ENCODE data around the gene PEX11B.

PEX11B gene

DNA sequence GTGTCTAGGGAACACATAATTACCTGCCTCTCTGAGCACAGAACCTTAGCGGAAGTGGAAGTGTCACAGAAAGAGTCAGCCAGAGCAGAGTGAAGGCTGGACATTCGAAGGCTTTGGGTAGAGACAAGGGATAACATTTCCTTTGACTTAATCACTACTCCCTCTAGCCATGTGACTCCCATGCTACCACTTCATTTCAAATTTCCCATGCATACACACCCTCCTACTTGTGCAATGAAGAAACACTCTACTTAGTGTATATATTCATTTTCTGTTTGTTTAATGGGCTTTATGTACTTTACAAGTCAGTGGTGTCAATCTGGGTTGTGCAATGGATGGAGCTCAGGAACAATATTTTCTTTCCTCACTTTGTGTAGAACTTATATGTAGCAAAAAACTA, 39.8 kb downstream of the PEX11B start:
- TF ChIP-seq TOX (CRISPR knock-in tag; IDR thresholded peaks at IDR 0.05; ENCODE audit: borderline replicate concordance), result no peak
- TF ChIP-seq SNAI2 (CRISPR knock-in tag; IDR thresholded peaks at IDR 0.05), result no peak
- no peak for TF ChIP-seq GLIS3 (CRISPR knock-in tag; IDR thresholded peaks at IDR 0.05)
- TF ChIP-seq ZNF565 (CRISPR knock-in tag; conservative IDR thresholded peaks at IDR 0.05; ENCODE audit: low read depth), result no peak
- TF ChIP-seq, protein P1, sequence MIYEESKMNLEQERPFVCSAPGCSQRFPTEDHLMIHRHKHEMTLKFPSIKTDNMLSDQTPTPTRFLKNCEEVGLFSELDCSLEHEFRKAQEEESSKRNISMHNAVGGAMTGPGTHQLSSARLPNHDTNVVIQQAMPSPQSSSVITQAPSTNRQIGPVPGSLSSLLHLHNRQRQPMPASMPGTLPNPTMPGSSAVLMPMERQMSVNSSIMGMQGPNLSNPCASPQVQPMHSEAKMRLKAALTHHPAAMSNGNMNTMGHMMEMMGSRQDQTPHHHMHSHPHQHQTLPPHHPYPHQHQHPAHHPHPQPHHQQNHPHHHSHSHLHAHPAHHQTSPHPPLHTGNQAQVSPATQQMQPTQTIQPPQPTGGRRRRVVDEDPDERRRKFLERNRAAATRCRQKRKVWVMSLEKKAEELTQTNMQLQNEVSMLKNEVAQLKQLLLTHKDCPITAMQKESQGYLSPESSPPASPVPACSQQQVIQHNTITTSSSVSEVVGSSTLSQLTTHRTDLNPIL (CRISPR knock-in tag; IDR thresholded peaks at IDR 0.05; ENCODE audit: low read depth), result no peak
- no peak for TF ChIP-seq ZNF8 (CRISPR knock-in tag; IDR thresholded peaks at IDR 0.05)
- TF ChIP-seq PPARA (CRISPR knock-in tag; IDR thresholded peaks at IDR 0.05; ENCODE audit: borderline replicate concordance), result no peak
- TF ChIP-seq, protein P2, sequence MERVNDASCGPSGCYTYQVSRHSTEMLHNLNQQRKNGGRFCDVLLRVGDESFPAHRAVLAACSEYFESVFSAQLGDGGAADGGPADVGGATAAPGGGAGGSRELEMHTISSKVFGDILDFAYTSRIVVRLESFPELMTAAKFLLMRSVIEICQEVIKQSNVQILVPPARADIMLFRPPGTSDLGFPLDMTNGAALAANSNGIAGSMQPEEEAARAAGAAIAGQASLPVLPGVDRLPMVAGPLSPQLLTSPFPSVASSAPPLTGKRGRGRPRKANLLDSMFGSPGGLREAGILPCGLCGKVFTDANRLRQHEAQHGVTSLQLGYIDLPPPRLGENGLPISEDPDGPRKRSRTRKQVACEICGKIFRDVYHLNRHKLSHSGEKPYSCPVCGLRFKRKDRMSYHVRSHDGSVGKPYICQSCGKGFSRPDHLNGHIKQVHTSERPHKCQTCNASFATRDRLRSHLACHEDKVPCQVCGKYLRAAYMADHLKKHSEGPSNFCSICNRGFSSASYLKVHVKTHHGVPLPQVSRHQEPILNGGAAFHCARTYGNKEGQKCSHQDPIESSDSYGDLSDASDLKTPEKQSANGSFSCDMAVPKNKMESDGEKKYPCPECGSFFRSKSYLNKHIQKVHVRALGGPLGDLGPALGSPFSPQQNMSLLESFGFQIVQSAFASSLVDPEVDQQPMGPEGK (CRISPR knock-in tag; IDR thresholded peaks at IDR 0.05; ENCODE audit: borderline replicate concordance), result no peak
- TF ChIP-seq ARNTL (CRISPR knock-in tag; IDR thresholded peaks at IDR 0.05; ENCODE audit: borderline replicate concordance, low read depth), result no peak
- no peak for TF ChIP-seq ESRRG (CRISPR knock-in tag; IDR thresholded peaks at IDR 0.05)
- no peak for TF ChIP-seq TCF4 (CRISPR knock-in tag; IDR thresholded peaks at IDR 0.05; ENCODE audit: borderline replicate concordance)
- TF ChIP-seq, protein P3, sequence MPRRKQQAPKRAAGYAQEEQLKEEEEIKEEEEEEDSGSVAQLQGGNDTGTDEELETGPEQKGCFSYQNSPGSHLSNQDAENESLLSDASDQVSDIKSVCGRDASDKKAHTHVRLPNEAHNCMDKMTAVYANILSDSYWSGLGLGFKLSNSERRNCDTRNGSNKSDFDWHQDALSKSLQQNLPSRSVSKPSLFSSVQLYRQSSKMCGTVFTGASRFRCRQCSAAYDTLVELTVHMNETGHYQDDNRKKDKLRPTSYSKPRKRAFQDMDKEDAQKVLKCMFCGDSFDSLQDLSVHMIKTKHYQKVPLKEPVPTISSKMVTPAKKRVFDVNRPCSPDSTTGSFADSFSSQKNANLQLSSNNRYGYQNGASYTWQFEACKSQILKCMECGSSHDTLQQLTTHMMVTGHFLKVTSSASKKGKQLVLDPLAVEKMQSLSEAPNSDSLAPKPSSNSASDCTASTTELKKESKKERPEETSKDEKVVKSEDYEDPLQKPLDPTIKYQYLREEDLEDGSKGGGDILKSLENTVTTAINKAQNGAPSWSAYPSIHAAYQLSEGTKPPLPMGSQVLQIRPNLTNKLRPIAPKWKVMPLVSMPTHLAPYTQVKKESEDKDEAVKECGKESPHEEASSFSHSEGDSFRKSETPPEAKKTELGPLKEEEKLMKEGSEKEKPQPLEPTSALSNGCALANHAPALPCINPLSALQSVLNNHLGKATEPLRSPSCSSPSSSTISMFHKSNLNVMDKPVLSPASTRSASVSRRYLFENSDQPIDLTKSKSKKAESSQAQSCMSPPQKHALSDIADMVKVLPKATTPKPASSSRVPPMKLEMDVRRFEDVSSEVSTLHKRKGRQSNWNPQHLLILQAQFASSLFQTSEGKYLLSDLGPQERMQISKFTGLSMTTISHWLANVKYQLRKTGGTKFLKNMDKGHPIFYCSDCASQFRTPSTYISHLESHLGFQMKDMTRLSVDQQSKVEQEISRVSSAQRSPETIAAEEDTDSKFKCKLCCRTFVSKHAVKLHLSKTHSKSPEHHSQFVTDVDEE (CRISPR knock-in tag; IDR thresholded peaks at IDR 0.05), result no peak
- no peak for TF ChIP-seq OSR1 (CRISPR knock-in tag; IDR thresholded peaks at IDR 0.05)
- TF ChIP-seq CSDC2 (CRISPR knock-in tag; IDR thresholded peaks at IDR 0.05), result no peak
- no peak for TF ChIP-seq ZNF70 (CRISPR knock-in tag; IDR thresholded peaks at IDR 0.05)
- TF ChIP-seq ZFP30 (CRISPR knock-in tag; IDR thresholded peaks at IDR 0.05), result no peak
- TF ChIP-seq, protein P4, sequence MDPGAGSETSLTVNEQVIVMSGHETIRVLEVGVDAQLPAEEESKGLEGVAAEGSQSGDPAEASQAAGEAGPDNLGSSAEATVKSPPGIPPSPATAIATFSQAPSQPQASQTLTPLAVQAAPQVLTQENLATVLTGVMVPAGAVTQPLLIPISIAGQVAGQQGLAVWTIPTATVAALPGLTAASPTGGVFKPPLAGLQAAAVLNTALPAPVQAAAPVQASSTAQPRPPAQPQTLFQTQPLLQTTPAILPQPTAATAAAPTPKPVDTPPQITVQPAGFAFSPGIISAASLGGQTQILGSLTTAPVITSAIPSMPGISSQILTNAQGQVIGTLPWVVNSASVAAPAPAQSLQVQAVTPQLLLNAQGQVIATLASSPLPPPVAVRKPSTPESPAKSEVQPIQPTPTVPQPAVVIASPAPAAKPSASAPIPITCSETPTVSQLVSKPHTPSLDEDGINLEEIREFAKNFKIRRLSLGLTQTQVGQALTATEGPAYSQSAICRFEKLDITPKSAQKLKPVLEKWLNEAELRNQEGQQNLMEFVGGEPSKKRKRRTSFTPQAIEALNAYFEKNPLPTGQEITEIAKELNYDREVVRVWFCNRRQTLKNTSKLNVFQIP (CRISPR knock-in tag; IDR thresholded peaks at IDR 0.05; ENCODE audit: borderline replicate concordance, low read depth), result no peak
- no peak for TF ChIP-seq BACH2 (CRISPR knock-in tag; IDR thresholded peaks at IDR 0.05; ENCODE audit: borderline replicate concordance)
- TF ChIP-seq ZFP3 (CRISPR knock-in tag; IDR thresholded peaks at IDR 0.05), result no peak
- peak; percentile 22; the same call in 1 of the 3 replicates for ATAC-seq

DNA sequence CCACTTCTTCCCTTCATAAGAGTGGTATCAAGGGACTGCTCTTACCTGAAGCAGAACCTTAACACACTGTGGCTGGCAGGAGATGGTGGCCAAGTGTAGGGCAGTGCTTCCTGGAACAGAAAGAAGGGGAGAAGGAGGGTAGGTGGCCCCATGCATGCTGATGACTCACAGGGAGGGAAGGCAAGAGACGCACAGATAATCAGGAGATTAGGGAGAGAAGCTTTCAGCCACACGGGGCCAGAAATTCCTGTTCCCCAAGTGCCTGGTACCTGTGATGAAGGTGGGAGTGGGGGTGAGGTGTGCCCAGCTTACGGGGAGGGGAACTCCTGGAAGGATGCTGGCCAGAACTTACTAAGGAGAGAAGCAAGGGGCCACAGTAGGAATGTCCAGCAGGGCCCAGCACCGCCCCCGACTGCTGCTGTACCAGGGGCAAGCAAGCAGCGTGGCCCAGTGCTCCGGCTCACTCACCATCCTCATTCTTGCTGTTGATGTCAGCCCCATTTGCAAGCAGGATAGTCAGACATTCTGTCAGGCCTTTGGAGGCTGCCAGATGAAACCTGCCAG, 40.5 kb downstream of the PEX11B start:
- peak; percentile 41 for ATAC-seq
- TF ChIP-seq SNAI2 (CRISPR knock-in tag; IDR thresholded peaks at IDR 0.05) (no peak), ARNTL (CRISPR knock-in tag; IDR thresholded peaks at IDR 0.05; ENCODE audit: borderline replicate concordance, low read depth) (no peak), ZNF565 (CRISPR knock-in tag; conservative IDR thresholded peaks at IDR 0.05; ENCODE audit: low read depth) (no peak)
- TF ChIP-seq, protein P3 (CRISPR knock-in tag; IDR thresholded peaks at IDR 0.05), result no peak

DNA sequence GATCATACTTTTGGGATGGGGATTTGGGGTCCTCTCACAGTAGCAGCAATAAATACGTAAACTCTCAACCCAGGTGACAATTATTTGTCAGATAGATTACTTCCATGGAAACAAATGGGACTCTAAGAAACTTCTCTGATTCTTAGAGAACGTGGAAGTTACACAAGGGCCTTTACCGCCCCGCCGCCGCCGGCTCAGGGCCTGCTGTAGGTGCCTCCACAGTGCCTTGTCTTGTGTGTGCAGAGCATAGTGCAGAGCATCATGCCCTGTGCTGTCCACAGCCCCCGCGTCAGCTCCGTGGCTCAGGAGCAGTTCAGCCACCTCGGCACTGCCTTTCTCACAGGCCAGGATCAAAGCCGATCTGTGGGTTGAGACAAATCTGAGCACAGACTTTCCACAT, 43.9 kb downstream of the PEX11B start:
- TF ChIP-seq, protein P4 (CRISPR knock-in tag; IDR thresholded peaks at IDR 0.05; ENCODE audit: borderline replicate concordance, low read depth), result no peak
- TF ChIP-seq ZFP30 (CRISPR knock-in tag; IDR thresholded peaks at IDR 0.05), result no peak
- no peak for TF ChIP-seq ISL1 (CRISPR knock-in tag; IDR thresholded peaks at IDR 0.05)
- no peak for TF ChIP-seq ARNTL (CRISPR knock-in tag; IDR thresholded peaks at IDR 0.05; ENCODE audit: borderline replicate concordance, low read depth)
- TF ChIP-seq RARB (CRISPR knock-in tag; IDR thresholded peaks at IDR 0.05), result no peak
- no peak for TF ChIP-seq BACH2 (CRISPR knock-in tag; IDR thresholded peaks at IDR 0.05; ENCODE audit: borderline replicate concordance)
- no peak for TF ChIP-seq TOX (CRISPR knock-in tag; IDR thresholded peaks at IDR 0.05; ENCODE audit: borderline replicate concordance)
- no peak for TF ChIP-seq TCF4 (CRISPR knock-in tag; IDR thresholded peaks at IDR 0.05; ENCODE audit: borderline replicate concordance)
- no peak for TF ChIP-seq ZFP3 (CRISPR knock-in tag; IDR thresholded peaks at IDR 0.05)
- ATAC-seq, result no peak

All from SK-N-SH treated with all-trans-retinoic acid at 6 μM for 48 hours (cell line).